GM23338 (cell line): ENCODE data around the gene KIF6. TPM values are rescaled to one million over a fixed set of nuclear protein-coding genes. Genes with fewer than 3 reads are reported as not detected.
"Not testable (repeated sequence)": the region's sequence is repeated elsewhere in the genome, so short reads cannot be mapped to it uniquely, and the experiment has no call there.

Source experiments
- ATAC-seq: fragments of 200-7000 bp; cut with Tn5 transposase; 3 replicates; pipeline ENCODE4 v1.9.1; 2020
- DNase-seq: peaks from one replicate; pipeline ENCODE4 v3.0.0-alpha.2; 2015; ENCODE audit warnings: low spot score
- H2AFZ ChIP-seq: fragments of 200-600 bp; sonication (generic); 2 replicates; pipeline ENCODE4 v1.8.0; 2016; ENCODE audit warnings: antibody characterized with exemption, mild to moderate bottlenecking, moderate library complexity
- H3F3A ChIP-seq: fragments of 200-600 bp; sonication (generic); replicated peaks from 2 replicates; pipeline ENCODE4 v1.8.0; 2017; ENCODE audit warnings: antibody characterized with exemption, mixed run types, low read depth
- H3K27ac ChIP-seq: fragments of 200-600 bp; sonication (generic); 2 replicates; pipeline ENCODE4 v1.6.1; 2016; ENCODE audit warnings: low read depth
- H3K27me3 ChIP-seq: fragments of 200-600 bp; sonication (generic); 2 replicates; pipeline ENCODE4 v1.8.0; 2016; ENCODE audit warnings: mild to moderate bottlenecking, mixed run types, moderate library complexity; ENCODE audit not compliant: insufficient read depth
- H3K36me3 ChIP-seq: fragments of 200-600 bp; sonication (generic); 2 replicates; pipeline ENCODE4 v1.8.0; 2016; ENCODE audit warnings: mild to moderate bottlenecking; ENCODE audit not compliant: insufficient read depth
- H3K4me1 ChIP-seq: fragments of 200-600 bp; sonication (generic); 2 replicates; pipeline ENCODE4 v1.8.0; 2016; ENCODE audit warnings: mild to moderate bottlenecking, moderate library complexity; ENCODE audit not compliant: insufficient read depth
- H3K4me2 ChIP-seq: fragments of 200-600 bp; sonication (generic); 2 replicates; pipeline ENCODE4 v1.7.1; 2017; ENCODE audit warnings: mixed run types
- H3K4me3 ChIP-seq: fragments of 200-600 bp; sonication (generic); 2 replicates; pipeline ENCODE4 v1.6.1; 2016; ENCODE audit warnings: mixed run types
- H3K79me2 ChIP-seq: fragments of 200-600 bp; sonication (generic); replicated peaks from 2 replicates; pipeline ENCODE4 v1.8.0; 2017; ENCODE audit warnings: mild to moderate bottlenecking; ENCODE audit not compliant: insufficient read depth
- H3K9me2 ChIP-seq: fragments of 200-600 bp; sonication (generic); 2 replicates; pipeline ENCODE4 v1.8.0; 2017; ENCODE audit not compliant: insufficient read depth
- H4K20me1 ChIP-seq: fragments of 200-600 bp; sonication (generic); replicated peaks from 2 replicates; pipeline ENCODE4 v1.8.0; 2017; ENCODE audit warnings: mild to moderate bottlenecking; ENCODE audit not compliant: insufficient read depth
- H3K27ac Mint-ChIP-seq: 2 replicates; pipeline ENCODE4 v1.8.0; 2020; ENCODE audit warnings: inconsistent platforms, mild to moderate bottlenecking, moderate library complexity, mixed read lengths
- H3K27me3 Mint-ChIP-seq: 3 replicates; pipeline ENCODE4 v1.8.0; 2022; ENCODE audit warnings: low read depth, mild to moderate bottlenecking, moderate library complexity, mixed read lengths, inconsistent platforms; ENCODE audit not compliant: insufficient read depth, poor library complexity
- H3K36me3 Mint-ChIP-seq: 3 replicates; pipeline ENCODE4 v1.8.0; 2021; ENCODE audit warnings: low read depth, mild to moderate bottlenecking, inconsistent platforms, moderate library complexity, mixed read lengths
- H3K4me1 Mint-ChIP-seq: 3 replicates; pipeline ENCODE4 v1.8.0; 2020; ENCODE audit warnings: mild to moderate bottlenecking, inconsistent platforms, mixed read lengths
- H3K4me3 Mint-ChIP-seq: 3 replicates; pipeline ENCODE4 v1.8.0; 2021; ENCODE audit warnings: moderate library complexity, mild to moderate bottlenecking, inconsistent platforms, mixed read lengths
- H3K9me3 Mint-ChIP-seq: 3 replicates; pipeline ENCODE4 v1.8.0; 2020; ENCODE audit warnings: moderate library complexity, mild to moderate bottlenecking, inconsistent platforms, mixed read lengths
- CREB1 ChIP-seq: fragments of 250-450 bp; sonication (Bioruptor Pico); IDR thresholded peaks from 2 replicates; pipeline ENCODE4 v1.5.0; 2020; ENCODE audit warnings: low read depth, mild to moderate bottlenecking, moderate library complexity
- EZH2phosphoT487 ChIP-seq: fragments of 200-600 bp; sonication (generic); IDR thresholded peaks from one replicate; pipeline ENCODE4 v1.8.1; 2018; ENCODE audit warnings: antibody characterized with exemption; ENCODE audit not compliant: unreplicated experiment
- JUNB ChIP-seq: IDR thresholded peaks from one replicate; pipeline ENCODE4 v1.6.1; 2016; ENCODE audit warnings: antibody characterized with exemption; ENCODE audit not compliant: unreplicated experiment
- NANOG ChIP-seq: IDR thresholded peaks from 2 replicates; pipeline ENCODE4 v1.6.1; 2016; ENCODE audit warnings: antibody characterized with exemption, borderline replicate concordance
- POLR2AphosphoS5 ChIP-seq: IDR thresholded peaks from 2 replicates; pipeline ENCODE4 v1.6.1; 2016; ENCODE audit warnings: antibody characterized with exemption, low read depth
- REST ChIP-seq: IDR thresholded peaks from one replicate; pipeline ENCODE4 v1.6.1; 2018; ENCODE audit warnings: antibody characterized with exemption; ENCODE audit not compliant: unreplicated experiment
- STAT1 ChIP-seq: IDR thresholded peaks from one replicate; pipeline ENCODE4 v1.6.1; 2016; ENCODE audit warnings: antibody characterized with exemption; ENCODE audit not compliant: unreplicated experiment
- ZNF114 ChIP-seq: fragments of 250-450 bp; sonication (Bioruptor Pico); IDR thresholded peaks from 2 replicates; pipeline ENCODE4 v1.5.0; 2020; ENCODE audit warnings: mild to moderate bottlenecking, moderate library complexity
- ZNF331 ChIP-seq: fragments of 250-450 bp; sonication (Bioruptor Pico); IDR thresholded peaks from 2 replicates; pipeline ENCODE4 v1.5.0; 2020; ENCODE audit warnings: low read depth, mild to moderate bottlenecking, moderate library complexity
- ZNF462 ChIP-seq: fragments of 250-450 bp; sonication (Bioruptor Pico); IDR thresholded peaks from 2 replicates; pipeline ENCODE4 v1.5.0; 2020; ENCODE audit warnings: mild to moderate bottlenecking, moderate library complexity
- polyA plus RNA-seq: library from polyadenylated mRNA; unstranded; fragments of >200 nt; fragmentation: Nextera tagmentation; extraction: Ambion mirVana; gene quantifications from 2 replicates; pipeline ENCODE4 v1.2.1, GENCODE V29; 2016
- total RNA-seq: library from RNA; depleted of rRNA; stranded (reverse); fragments of >200 nt; shearing (Covaris generic); gene quantifications from 2 replicates; pipeline ENCODE4 v1.2.3, GENCODE V29; 2014

Gene KIF6
- total and polyA plus RNA-seq, 2 experiments from 2014 or later, result 0.87 to 1.7 TPM

GRCh38 chr6:39287601-39288000 lies 437.6 kb downstream of the KIF6 start (continued):
- TF ChIP-seq ZNF462 (CRISPR knock-in tag) (no peak), POLR2AphosphoS5 (no peak), EZH2phosphoT487 (no peak), STAT1 (no peak), ZNF114 (CRISPR knock-in tag) (no peak), ZNF331 (CRISPR knock-in tag) (no peak), JUNB (no peak), REST (no peak), CREB1 (CRISPR knock-in tag) (no peak), NANOG (no peak)

- H3K36me3 ChIP-seq, H2AFZ ChIP-seq, H3K4me3 ChIP-seq, H3K27me3 ChIP-seq, H3F3A ChIP-seq, H3K79me2 ChIP-seq, H3K27ac ChIP-seq, H3K4me3 Mint-ChIP-seq, H3K9me3 Mint-ChIP-seq, H3K36me3 Mint-ChIP-seq, H3K27ac Mint-ChIP-seq, H4K20me1 ChIP-seq, ATAC-seq, DNase-seq, H3K4me2 ChIP-seq: not testable (repeated sequence)
- peaks cover 21% of the 10 kb centered on the region for H3K4me1 ChIP-seq
- H3K4me1 Mint-ChIP-seq, result peaks cover 18% of the 10 kb centered on the region
- H3K9me2 ChIP-seq, result peaks cover 29% of the 10 kb centered on the region
- peaks cover 14% of the 10 kb centered on the region for H3K27me3 Mint-ChIP-seq
These were observed 438.6 kb downstream of the KIF6 start for GRCh38 chr6:39286596-39286995.
